HG03045 (cell line): ENCODE data around the gene ANKEF1.
"Not testable (repeated sequence)": the region's sequence is repeated elsewhere in the genome, so short reads cannot be mapped to it uniquely, and the experiment has no call there.

Experiments
- ATAC-seq: cut with Tn5 transposase; IDR thresholded peaks from one replicate; pipeline ENCODE4 v1.9.1; 2021; ENCODE audit warnings: mild to moderate bottlenecking, moderate library complexity; ENCODE audit not compliant: unreplicated experiment

Gene ANKEF1

GRCh38 chr20:10031451-10032215 lies 3.2 kb upstream of the ANKEF1 start:
- not testable (repeated sequence) for ATAC-seq

- not testable (repeated sequence) for ATAC-seq
These were observed 2.5 kb upstream of the ANKEF1 start for GRCh38 chr20:10032269-10032668.

GRCh38 chr20:10033905-10034650 lies 709 bp upstream of the ANKEF1 start:
- no peak for ATAC-seq

- ATAC-seq, result not testable (repeated sequence)
These were observed 1.5 kb downstream of the ANKEF1 start for GRCh38 chr20:10036321-10036720.

GRCh38 chr20:10040070-10040975 lies 5.5 kb downstream of the ANKEF1 start:
- no peak for ATAC-seq

- ATAC-seq, result no peak
These were observed 7.3 kb downstream of the ANKEF1 start for GRCh38 chr20:10042086-10042485.

GRCh38 chr20:10047427-10047826 lies 12.6 kb downstream of the ANKEF1 start:
- ATAC-seq, result no peak

GRCh38 chr20:10051185-10051584 lies 16.4 kb downstream of the ANKEF1 start:
- ATAC-seq, result no peak

GRCh38 chr20:10059006-10059405 lies 24.2 kb downstream of the ANKEF1 start:
- ATAC-seq, result no peak

- ATAC-seq, result no peak
These were observed 25.4 kb downstream of the ANKEF1 start for GRCh38 chr20:10060226-10060625.

GRCh38 chr20:10061641-10062040 lies 26.9 kb downstream of the ANKEF1 start:
- no peak for ATAC-seq

- ATAC-seq, result no peak
These were observed 28.7 kb downstream of the ANKEF1 start for GRCh38 chr20:10063482-10063881.

- ATAC-seq, result no peak
These were observed 29.8 kb downstream of the ANKEF1 start for GRCh38 chr20:10064611-10065010.

GRCh38 chr20:10065154-10065833 lies 30.5 kb downstream of the ANKEF1 start:
- ATAC-seq, result no peak

- ATAC-seq, result no peak
These were observed 32.5 kb downstream of the ANKEF1 start for GRCh38 chr20:10067321-10067720.

- ATAC-seq, result no peak
These were observed 39.7 kb downstream of the ANKEF1 start for GRCh38 chr20:10074513-10074912.

- ATAC-seq, result no peak
These were observed 40.8 kb downstream of the ANKEF1 start for GRCh38 chr20:10075606-10076005.

- ATAC-seq, result no peak
These were observed 41.6 kb downstream of the ANKEF1 start for GRCh38 chr20:10076126-10077080.

GRCh38 chr20:10077081-10077471 lies 42.3 kb downstream of the ANKEF1 start:
- no peak for ATAC-seq

- ATAC-seq, result no peak
These were observed 43.1 kb downstream of the ANKEF1 start for GRCh38 chr20:10077886-10078285.
